Pancreas (tissue), 10 donors: ENCODE results near the gene CCSER1. TPM values are rescaled to one million over a fixed set of nuclear protein-coding genes. Genes with fewer than 3 reads are reported as not detected.
A peak's percentile ranks its signal among the peaks of the same experiment; 100 is the strongest.

ENCODE experiments used
- ATAC-seq, 4 donors: fragments of 200-7000 bp; cut with Tn5 transposase; one replicate each; pipeline versions ENCODE4 v1.8.0 to v1.9.1; 2020; ENCODE audit warnings: mild to moderate bottlenecking in 4 of 4, moderate library complexity in 4 of 4
- DNase-seq, 6 donors: peaks; one replicate each; pipeline ENCODE4 v3.0.0-alpha.2; 2020
- FAIRE-seq: peaks from 2 replicates; lab custom pipeline; 2012; peaks lifted over from hg19 to GRCh38; lab: Jason Lieb, UNC
- H3K27ac ChIP-seq, 4 donors: fragments of 200-600 bp; sonication (generic); 1 replicate in 3 of 4; 2 replicates in 1 of 4; pipeline versions ENCODE4 v1.5.0 to v1.8.0; 2020
- H3K27me3 ChIP-seq, 4 donors: fragments of 200-600 bp; one replicate each; pipeline ENCODE4 v1.8.0; 2021
- H3K36me3 ChIP-seq, 3 donors: fragments of 200-600 bp; sonication (generic) in 1 of 3; one replicate each; pipeline versions ENCODE4 v1.5.0 to v1.8.0; 2020 to 2021
- H3K4me1 ChIP-seq, 3 donors: fragments of 200-600 bp; one replicate each; pipeline ENCODE4 v1.8.0; 2021
- H3K4me3 ChIP-seq, 4 donors: fragments of 200-600 bp; sonication (generic) in 2 of 4; one replicate each; pipeline versions ENCODE4 v1.5.0 to v1.8.0; 2020 to 2021
- H3K9me3 ChIP-seq, 4 donors: fragments of 200-600 bp; one replicate each; pipeline ENCODE4 v1.8.0; 2021
- CTCF ChIP-seq, 4 donors: fragments of 200-600 bp; sonication (generic) in 3 of 4; IDR thresholded peaks; one replicate each; pipeline versions ENCODE4 v1.5.0 to v1.8.0; 2021; ENCODE audit warnings: antibody characterized with exemption in 4 of 4
- WGBS, 2 donors: extraction: QIAGEN DNeasy Blood & Tissue Kit; methylation state at CpG; one replicate each; pipeline ENCODE4 v1.1.7; 2013; 5-methylcytosine and 5-hydroxymethylcytosine counted together
- intact Hi-C, 3 donors: fragments of 100-400 bp; cut with DNase I; formaldehyde crosslinking; loops; one replicate each; pipeline versions ENCODE4 v1.11.1 to v1.14.2; 2022
- polyA plus RNA-seq, 2 donors: library from polyadenylated mRNA; stranded (reverse); fragments of 200-250 nt; gene quantifications; one replicate each; pipeline ENCODE4 v1.2.3, GENCODE V29; 2013
- total RNA-seq, 6 donors: library from RNA; stranded (reverse); fragmentation: NEBNext Ultra II Directional in 4 of 6; extraction: Animal tissue kit (Norgen Biotek cat#: 25700) in 4 of 6; gene quantifications; one replicate each; pipeline versions ENCODE4 v1.2.1 to v1.2.4, GENCODE V29; 2021 to 2023
- donor health status: healthy with polysubstance abuse.
- donor health status: DM: no; HTN: no; CAD: no; lungs with moderate emphysema.
- donor health status: DM: no; HTN: no; CAD: no.
- donor health status: control.
- donor health status: control.
- donor health status: Bipolar disorder and iron deficiency.
- donor health status: DM: yes; HTN: yes; CAD: no.
- donor health status: DM: no; HTN: no; CAD: no.
- donor health status: DM: no; HTN: no; CAD: no.
- donor health status: DM: yes; HTN: yes; CAD: no.

The CCSER1 gene
- total and polyA plus RNA-seq, 8 donors: 0.99 to 12.7 (median 5.1) TPM

- FAIRE-seq (no peak), ATAC-seq (no peak), DNase-seq (no peak)
- TF ChIP-seq CTCF (IDR thresholded peaks at IDR 0.05): no peak
- no peaks in the 10 kb centered on the region for H3K27me3 ChIP-seq
- H3K9me3 ChIP-seq: no peaks in the 10 kb centered on the region
- no peaks in the 10 kb centered on the region for H3K36me3 ChIP-seq
- intact Hi-C loops: no loop called here
- H3K27ac ChIP-seq: no peak overlapping the region
- WGBS, 2 donors: 93 to 95% methylated on average over 5 of the region's 5 CpGs
- peaks cover 0 to 6% (median 0%) of the 10 kb centered on the region in 3 donors for H3K4me1 ChIP-seq
- H3K4me3 ChIP-seq: no peak overlapping the region
These were observed 154.6 kb downstream of the CCSER1 start for GRCh38 chr4:90281541-90282355.

- ATAC-seq (no peak), FAIRE-seq (no peak), DNase-seq (no peak)
- intact Hi-C loops: loop anchor here in 1 of 3 donors (10.0 kb wide), 1 partner anchor 266 kb away; no protein-coding TSS in a partner anchor
- no peak overlapping the region for H3K4me3 ChIP-seq
- H3K4me1 ChIP-seq: no peaks in the 10 kb centered on the region
- H3K27me3 ChIP-seq: no peaks in the 10 kb centered on the region
- H3K27ac ChIP-seq: no peak overlapping the region
- H3K9me3 ChIP-seq: no peaks in the 10 kb centered on the region
- no peaks in the 10 kb centered on the region for H3K36me3 ChIP-seq
- TF ChIP-seq CTCF (IDR thresholded peaks at IDR 0.05): no peak
- 93 to 94% methylated on average over 4 of the region's 4 CpGs for WGBS, 2 donors
These were observed 163.2 kb downstream of the CCSER1 start for GRCh38 chr4:90290345-90290744.

- no peaks in the 10 kb centered on the region for H3K9me3 ChIP-seq
- no peaks in the 10 kb centered on the region for H3K36me3 ChIP-seq
- H3K4me3 ChIP-seq: no peak overlapping the region
- no peak for DNase-seq
- no peak for ATAC-seq
- intact Hi-C loops: loop anchor here in 1 of 3 donors (10.0 kb wide), 1 partner anchor 268 kb away; no protein-coding TSS in a partner anchor
- H3K27me3 ChIP-seq: no peaks in the 10 kb centered on the region
- no peak for FAIRE-seq
- no peak overlapping the region for H3K27ac ChIP-seq
- no peak for TF ChIP-seq CTCF (IDR thresholded peaks at IDR 0.05)
- H3K4me1 ChIP-seq: no peaks in the 10 kb centered on the region
These were observed 165.2 kb downstream of the CCSER1 start for GRCh38 chr4:90292438-90292837.

- no peaks in the 10 kb centered on the region for H3K4me1 ChIP-seq
- H3K27ac ChIP-seq: no peak overlapping the region
- peak in 2 of 4 donors; percentile 24 to 38 for TF ChIP-seq CTCF (IDR thresholded peaks at IDR 0.05)
- intact Hi-C loops: loop anchor here in 1 of 3 donors (10.0 kb wide), 1 partner anchor 269 kb away; no protein-coding TSS in a partner anchor
- H3K36me3 ChIP-seq: no peaks in the 10 kb centered on the region
- H3K4me3 ChIP-seq: no peak overlapping the region
- WGBS, 2 donors: 21% methylated on average over 2 of the region's 2 CpGs
- DNase-seq: no peak
- no peaks in the 10 kb centered on the region for H3K27me3 ChIP-seq
- ATAC-seq: no peak
- peak; percentile 98 for FAIRE-seq
- no peaks in the 10 kb centered on the region for H3K9me3 ChIP-seq
These were observed 166.1 kb downstream of the CCSER1 start for GRCh38 chr4:90293320-90293719.

GRCh38 chr4:90299373-90299772 is 172.2 kb downstream of the CCSER1 start:
- no peak for ATAC-seq

More at GRCh38 chr4:90299373-90299772, 172.2 kb downstream of the CCSER1 start:
- intact Hi-C loops: loop anchor here in 1 of 3 donors (10.0 kb wide), 1 partner anchor 275 kb away; no protein-coding TSS in a partner anchor
- Histone ChIP-seq H3K27ac (no peak overlapping the region), H3K4me1 (no peaks in the 10 kb centered on the region), H3K36me3 (no peaks in the 10 kb centered on the region), H3K27me3 (no peaks in the 10 kb centered on the region), H3K9me3 (no peaks in the 10 kb centered on the region), H3K4me3 (no peak overlapping the region)
- DNase-seq (no peak), FAIRE-seq (no peak)
- TF ChIP-seq CTCF (IDR thresholded peaks at IDR 0.05): no peak
- WGBS, 2 donors: 94 to 95% methylated on average over 1 of the region's 1 CpG
